Superior temporal gyrus (tissue), 1 donor: ENCODE measurements around the gene HEXA.
"Not testable (repeated sequence)": the region's sequence is repeated elsewhere in the genome, so short reads cannot be mapped to it uniquely, and the experiment has no call there.

Experiments
- DNase-seq: peaks from one replicate; pipeline ENCODE4 v3.0.0-alpha.2; 2016; ENCODE audit errors: extremely low spot score

Gene HEXA

DNA sequence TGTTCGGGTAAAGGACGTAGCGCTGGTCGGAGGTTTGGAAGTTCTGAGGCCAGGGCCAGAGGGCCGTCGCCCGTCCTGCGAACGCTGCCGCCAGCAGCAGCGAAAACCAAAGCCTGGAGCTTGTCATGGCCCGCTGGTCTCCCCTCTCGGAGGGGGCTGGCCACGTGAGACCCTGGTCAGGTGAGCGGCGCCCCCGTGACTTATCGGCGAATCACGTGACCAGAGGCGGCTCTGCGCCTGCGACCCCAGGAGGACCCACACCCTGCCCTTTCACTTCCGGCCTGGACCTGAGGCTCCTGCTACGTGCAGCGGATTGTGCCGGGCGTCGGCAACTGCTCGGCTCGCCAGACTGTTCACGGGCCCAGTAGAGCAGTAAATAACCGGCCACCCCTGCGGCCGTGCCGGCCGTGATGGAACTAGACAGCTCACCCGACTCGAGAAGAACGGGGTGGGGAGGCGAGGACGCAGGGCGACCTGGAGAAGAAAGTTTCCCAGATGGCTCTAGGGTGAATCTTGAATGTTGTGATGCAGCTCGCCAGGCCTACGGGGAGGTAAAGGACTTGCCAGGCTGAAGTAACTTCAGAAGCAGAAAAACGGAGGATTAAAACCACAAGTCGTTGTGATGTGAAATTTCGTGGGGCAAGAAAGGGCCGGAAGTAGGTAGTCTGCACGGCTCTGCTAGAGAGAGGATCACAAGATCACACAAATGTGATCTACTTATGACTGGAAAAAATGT is at the start of gene HEXA:
Gene HEXA, minus strand, starts transcription at position 169 of the 736 bp plus-strand sequence. Its CDS starts 42 bp downstream, at position 127.
- peak; percentile 94 for DNase-seq

DNA sequence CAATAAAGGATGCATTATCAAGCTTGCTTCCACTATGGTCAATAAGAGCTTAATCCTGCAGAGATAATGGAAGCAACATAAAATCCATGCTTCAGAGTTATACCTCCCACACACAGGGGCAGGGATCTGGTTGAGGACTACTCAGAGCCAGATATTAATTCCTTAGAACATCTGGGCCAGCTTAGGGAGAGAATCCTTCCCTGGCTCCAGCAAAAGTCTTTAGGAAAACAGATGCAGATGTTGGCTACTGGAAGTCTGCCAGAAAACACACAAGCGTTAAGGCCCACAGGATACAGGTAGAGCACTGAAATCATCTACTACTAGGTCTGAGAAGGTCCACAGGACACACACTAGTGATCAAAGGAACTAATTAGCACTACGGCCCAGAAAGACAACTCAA is 47.4 kb upstream of the HEXA start:
- no peak for DNase-seq

DNA sequence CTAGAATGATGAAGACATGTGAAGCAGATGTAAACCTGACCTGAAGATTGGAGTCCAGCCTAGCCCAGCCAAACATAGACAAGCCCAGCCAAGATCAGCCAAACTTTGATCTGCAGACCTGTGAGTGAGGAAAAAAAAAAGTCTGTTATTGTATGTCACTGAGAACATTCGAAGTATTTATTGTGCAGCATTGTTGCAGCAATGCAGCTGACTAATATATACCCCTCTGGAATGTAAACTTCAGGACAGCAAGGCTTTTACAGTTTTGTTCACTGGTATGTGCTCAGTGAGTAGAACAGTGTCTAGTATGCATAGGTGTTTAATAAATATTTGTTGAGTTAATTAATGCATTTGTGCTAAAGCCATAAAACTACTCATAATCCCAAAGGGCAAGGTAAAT is 45.7 kb upstream of the HEXA start:
- no peak for DNase-seq

DNA sequence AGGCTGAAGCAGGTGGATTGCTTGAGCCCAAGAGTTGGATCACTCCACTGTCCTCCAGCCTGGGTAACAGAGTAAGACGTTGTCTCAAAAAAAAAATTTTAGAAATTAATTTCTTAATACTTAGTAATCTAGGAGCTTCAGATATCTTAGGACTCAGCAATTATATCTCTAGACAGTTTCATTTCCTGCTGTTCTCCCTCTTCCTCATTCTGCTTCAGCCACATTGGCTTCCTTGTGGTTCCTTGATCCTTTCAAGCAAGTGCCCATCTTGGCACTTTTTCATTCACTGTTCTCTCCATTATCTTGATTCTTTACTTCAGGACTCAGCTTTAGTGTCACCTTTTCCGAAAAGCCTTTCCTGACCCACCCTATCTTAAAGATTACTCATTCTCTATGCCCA is 44.8 kb upstream of the HEXA start:
- DNase-seq = no peak

DNA sequence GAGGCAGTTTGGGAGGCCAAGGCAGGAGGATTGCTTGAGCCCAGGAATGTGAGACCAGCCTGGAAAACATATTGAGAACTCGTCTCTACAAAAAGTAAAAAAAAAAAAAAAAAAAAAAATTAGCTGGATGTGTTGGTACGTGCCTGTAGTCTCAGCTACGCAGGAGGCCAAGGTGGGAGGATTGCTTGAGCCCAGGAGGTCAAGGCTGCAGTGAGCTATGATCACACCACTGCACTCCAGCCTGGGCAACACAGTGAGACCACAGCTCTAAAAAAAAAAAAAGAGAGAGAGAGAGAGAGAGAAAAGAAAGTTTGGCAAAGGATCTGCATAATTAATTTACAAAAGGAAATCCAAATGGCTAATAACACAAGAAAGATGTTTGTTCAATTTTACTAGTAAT is 44.0 kb upstream of the HEXA start:
- DNase-seq = not testable (repeated sequence)

DNA sequence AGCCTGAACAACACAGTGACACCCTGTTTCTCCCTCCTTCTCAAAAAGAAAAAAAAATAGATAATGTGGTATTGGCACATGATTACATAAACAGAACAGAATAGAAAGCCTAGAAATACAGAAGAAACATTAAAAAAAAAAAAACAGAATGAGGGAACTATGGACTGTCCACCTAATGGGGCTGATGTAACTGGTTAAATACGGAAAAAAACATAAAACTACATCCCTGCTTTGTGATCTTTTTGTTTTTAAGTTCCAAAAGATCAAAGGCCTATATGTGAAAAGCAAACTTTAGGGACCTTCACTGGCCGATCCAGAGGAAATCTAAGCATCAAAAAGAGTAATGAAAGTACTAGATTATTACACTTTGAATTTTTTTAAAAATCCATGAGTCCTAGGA is 39.5 kb upstream of the HEXA start:
- no peak for DNase-seq

DNA sequence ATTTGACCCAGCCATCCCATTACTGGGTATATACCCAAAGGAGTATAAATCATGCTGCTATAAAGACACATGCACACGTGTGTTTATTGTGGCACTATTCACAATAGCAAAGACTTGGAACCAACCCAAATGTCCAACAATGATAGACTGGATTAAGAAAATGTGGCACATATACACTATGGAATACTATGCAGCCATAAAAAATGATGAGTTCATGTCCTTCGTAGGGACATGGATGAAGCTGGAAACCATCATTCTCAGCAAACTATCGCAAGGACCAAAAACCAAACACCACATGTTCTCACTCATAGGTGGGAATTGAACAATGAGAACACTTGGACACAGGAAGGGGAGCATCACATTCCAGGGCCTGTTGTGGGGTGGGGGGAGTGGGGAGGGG is 37.5 kb upstream of the HEXA start:
- DNase-seq = not testable (repeated sequence)

DNA sequence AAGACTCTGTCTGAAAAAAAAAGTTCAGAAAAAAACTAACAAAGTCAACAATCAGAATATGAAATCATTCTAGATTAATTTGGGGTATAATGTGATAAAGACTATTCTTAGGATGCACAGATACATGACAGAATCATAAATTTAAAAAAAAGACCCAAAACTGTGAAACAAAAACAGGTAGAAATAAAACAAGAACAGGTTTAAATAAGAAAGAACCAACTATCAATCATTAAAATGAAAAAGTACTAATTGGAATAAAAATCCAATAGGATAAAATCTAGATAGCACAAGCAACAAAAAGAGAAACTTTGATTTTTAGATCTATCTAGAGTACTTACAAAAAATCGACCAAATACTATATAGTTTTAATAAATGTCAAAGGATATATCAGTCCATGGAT is 35.7 kb upstream of the HEXA start:
- DNase-seq = no peak

DNA sequence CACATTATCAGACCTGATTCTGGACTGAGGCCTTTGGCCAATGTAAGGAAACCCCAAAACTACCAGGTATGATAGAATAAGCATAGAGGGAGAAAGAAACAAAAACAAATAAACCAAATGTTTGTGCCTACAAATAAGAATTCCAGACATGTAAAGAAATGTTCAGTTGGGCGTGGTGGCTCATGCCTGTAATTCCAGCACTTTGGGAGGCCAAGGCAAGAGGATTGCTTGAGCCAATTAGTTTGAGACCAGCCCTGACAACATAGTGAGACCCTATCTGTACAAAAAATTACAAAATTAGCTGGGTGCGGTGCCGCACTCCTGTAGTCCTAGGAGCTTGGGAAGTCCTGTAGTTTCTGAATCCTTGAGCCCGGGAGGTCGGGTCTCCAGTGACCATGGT is 35.3 kb upstream of the HEXA start:
- DNase-seq = no peak

DNA sequence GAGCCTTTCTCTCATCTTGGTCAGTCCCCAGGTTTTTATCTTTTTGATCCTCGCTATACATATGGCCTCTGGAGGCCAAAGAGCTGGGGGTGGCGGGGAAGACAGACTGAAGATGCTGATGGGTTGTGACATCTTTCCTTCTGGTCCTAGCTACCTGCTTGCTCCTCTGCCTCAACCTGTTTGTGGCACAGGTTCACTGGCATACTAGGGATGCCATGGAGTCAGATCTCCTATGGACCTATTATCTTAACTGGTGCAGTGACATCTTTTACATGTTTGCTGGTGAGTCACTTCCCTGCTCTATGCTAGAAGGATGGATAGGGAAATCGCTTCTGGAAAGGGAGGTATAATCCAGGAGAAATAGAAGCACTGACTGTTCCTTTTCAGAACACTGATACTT is 31.1 kb upstream of the HEXA start:
- DNase-seq = no peak

DNA sequence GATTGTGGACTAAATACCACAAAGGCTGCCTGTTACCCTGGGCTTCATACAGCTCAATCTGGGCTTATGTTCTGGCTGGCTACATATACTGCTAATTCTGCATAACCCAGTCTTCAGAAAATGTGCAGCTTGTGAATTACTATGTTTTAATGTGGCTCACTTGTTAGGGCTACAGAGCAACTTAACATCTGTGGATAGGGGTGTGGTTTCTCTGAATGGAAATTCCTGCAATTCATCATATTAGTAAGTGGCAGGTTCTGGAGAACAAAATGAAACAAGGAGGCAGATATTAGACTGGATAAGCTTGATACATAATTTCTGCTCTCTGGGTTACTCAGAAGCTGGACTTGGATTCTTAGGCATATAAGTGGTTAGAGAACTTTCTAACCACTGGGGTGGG is 29.0 kb upstream of the HEXA start:
- DNase-seq = no peak

DNA sequence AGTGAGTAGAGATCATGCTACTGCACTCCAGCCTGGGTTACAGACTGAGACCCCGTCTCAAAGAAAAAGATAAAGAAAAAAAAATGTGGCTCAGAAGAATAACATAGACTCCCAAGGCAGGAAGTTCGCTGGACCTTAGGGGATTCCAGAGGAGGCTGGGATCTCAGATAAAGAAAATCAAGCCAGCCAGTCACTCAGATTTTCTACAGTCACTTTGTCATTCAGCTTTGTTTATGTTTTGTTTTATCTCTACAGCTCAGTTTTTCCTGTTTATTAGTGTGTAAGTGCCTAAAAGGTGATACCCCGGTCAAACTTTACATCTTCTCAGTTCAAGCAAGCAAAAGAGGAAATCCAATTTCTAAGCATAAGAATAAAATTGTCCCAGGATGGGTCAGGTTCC is 28.5 kb upstream of the HEXA start:
- no peak for DNase-seq

DNA sequence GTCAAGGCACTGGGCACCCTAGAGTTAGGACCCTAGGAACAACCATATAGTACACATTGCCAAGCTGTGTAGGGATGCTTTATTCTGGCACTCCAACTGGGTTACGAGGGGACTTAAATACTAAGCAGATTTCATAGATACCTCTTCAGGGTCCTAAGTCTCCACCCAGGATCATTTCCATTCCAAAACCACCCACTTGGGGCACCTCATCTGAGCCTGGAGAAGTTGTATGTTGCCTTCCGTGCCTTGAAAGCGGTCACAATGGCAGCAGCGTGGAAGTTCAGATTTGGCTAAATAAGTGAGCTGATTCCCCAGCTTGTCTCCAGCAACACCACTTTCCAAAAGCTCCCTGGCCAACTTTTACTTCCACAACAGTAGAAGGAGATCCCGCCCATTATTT is 26.9 kb upstream of the HEXA start:
- DNase-seq = no peak

DNA sequence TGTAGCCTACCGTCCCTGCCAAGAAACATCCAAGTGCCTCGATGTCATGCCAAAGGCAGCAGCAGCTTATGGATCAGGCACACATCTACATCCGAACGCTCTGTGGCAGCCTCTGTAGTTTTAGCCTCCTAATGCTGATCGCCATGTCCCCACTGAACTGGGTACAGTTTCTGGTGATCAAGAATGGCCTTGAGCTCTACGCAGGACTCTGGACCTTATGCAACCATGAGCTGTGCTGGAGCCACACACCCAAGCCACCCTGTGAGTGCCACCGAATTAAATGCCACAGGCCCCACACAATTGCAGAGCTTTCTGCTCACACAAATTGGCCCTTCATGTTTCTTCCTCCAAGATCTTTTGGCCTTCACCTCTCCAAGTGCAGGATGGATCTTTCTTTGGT is 22.8 kb upstream of the HEXA start:
- no peak for DNase-seq

DNA sequence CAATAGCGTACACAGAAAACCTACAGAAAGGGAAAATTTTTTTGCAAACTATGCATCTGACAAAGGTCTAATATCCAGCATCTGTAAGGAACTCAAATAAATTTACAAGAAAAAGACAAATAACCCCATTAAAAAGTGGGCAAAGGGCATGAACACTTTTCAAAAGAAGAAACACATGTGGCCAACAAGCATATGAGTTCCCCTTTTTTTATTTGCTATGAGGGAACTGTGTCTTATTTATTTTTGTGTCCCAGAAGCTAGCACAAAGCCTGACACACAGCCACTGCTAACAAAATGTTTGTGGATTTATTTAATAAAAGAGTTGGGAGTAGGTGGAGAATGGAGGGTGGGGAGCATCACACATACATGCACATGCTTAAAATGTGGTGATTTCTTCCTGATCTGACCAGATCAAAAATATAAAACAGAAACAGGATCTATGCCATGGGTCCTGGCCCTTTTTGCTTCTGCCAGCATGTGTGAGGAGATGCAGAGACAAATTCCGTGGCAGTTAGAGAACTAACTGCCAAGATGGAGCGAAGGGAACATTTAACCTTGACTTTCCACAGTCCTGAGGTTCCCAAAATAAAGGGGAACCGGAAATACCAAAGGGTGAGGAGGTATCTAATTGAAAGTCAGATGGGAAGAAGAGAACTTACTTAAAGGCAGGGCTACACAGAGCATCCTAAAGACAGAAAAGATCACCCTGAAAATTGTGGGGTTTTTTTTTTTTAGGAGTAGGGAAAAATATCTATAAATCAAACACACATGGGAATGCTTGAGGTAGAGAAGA is 22.2 kb upstream of the HEXA start, which contains the start of gene TMEM202:
Gene TMEM202, plus strand, starts transcription at position 510 of the 793 bp plus-strand sequence. Its CDS starts 22 bp downstream, at position 532.
- DNase-seq = no peak

DNA sequence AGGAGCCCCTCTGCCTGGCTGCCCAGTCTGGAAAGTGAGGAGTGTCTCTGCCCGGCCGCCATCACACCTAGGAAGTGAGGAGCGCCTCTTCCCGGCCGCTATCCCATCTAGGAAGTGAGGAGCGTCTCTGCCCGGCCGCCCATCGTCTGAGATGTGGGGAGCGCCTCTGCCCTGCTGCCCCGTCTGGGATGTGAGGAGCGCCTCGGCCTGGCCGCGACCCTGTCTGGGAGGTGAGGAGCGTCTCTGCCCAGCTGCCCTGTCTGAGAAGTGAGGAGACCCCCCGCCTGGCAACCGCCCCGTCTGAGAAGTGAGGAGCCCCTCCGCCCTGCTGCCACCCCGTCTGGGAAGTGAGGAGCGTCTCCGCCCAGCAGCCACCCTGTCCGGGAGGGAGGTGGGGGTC is 20.5 kb upstream of the HEXA start:
- DNase-seq = not testable (repeated sequence)

DNA sequence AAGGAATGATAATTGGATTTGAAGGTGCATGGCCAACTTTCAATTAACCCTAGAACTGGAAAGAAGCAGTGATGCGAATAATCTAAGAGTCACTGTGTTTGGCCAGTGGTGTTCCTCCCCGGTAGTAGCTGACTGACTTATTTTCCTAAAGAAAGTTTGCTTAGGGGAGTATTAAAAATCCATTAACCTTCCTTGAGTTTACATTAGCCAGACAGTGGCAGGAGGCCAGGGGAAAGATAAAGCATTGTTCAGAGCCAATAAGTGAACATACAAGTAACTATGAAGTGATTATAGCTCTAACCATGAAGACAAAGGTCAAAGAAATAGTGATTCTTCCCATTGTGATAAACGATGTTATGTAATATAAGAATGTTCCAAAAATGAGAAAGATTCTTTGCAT is 13.4 kb upstream of the HEXA start:
- no peak for DNase-seq

DNA sequence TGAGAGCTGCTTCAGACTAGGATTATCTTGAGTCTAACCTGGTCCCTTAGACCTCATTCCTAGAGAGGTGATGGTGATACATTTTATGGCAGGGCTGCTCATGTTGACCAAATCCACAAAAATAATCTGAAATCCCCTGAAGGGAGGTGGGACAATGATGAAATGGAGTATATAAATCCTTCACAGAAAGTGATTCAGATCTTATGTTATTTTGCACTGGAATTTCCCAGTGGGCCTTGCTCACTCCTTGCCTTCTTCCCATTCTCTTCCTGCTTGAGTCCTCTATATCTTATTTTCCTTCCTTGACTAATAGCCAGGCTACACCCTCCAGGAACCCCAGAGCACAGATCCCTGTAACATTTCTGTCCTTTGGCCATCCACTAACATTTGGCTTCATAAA is 11.9 kb upstream of the HEXA start:
- DNase-seq = no peak

DNA sequence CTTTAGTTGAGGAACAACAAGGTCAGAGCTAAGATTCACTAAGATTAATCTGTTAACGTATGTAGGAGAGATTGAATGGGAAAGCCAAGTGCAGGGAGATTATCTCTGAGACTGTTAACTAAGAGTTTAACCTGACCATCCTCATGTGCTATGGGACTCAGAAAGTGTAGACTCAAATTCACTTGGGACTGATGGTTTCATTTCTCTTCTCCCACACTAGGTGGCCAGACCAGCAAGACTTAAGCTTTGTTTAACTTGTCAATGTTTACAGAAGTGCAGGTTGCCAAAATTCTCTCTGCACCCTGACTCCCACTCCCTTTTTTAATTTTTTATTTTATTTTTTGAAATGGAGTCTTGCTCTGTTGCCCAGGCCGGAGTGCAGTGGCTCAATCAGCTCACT is 6.3 kb upstream of the HEXA start:
- DNase-seq = no peak

DNA sequence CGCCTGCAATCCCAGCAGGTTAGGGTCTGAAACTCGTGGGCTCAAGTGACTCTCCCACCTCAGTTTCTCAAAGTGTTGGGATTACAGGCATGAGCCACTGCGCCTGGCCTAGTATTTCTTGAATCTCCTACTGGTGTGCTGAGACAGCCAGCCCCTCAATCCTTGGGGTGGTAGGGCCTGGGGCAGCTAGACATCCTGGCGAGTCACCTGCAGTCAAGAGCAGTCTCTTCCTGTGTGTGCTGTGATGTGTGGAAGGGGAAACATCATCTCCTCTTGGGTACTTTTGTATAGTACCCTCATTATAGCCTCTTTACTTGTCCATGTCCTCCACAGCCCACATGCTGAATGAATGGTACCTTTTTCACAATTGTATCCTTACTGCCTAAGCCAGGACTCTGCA is 4.9 kb upstream of the HEXA start:
- no peak for DNase-seq

DNA sequence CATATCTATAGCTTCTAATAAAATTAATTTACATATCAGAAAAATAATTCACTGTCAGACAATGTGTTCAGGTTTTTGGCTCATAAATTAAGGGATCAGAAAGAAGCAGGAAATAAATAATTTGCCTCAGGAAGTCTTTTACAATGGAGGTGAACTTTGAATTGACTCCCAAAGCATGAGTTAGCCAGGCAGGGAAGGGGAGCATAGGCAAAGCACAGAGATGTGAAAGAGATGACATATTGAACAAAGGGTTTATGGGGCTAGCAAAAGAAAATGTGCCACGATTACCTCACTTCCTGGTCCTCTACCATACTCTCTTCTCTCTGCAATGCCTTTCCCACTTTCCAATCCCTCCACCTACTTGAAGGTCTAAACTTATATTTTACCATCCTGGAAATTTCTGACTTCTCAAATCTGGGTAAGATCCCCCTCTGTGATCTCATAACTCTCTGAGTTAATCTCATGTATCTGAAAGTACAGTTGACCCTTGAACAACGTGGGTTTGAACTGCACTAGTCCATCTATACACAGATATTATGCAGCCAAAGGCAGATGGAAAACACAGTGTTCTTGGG is 4.1 kb upstream of the HEXA start:
- no peak for DNase-seq

DNA sequence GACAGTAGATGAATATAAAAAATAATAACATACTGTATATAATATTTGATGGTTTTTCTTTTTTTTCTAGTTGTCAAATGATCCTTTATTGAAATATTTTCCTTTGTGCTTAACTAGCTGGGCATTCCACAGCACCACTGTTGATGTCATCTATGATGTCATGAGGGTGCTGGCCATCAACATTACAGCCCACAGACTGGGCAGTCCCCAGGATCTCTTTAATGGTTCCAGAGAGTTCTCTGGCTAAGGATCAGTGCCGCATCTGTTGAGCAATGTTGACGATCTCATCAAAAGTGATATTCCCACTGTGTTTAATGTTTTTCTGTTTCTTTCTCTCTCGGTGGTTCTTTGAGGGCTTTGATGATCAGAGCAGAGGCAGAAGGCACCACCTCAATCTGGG is 3.3 kb upstream of the HEXA start:
- not testable (repeated sequence) for DNase-seq

DNA sequence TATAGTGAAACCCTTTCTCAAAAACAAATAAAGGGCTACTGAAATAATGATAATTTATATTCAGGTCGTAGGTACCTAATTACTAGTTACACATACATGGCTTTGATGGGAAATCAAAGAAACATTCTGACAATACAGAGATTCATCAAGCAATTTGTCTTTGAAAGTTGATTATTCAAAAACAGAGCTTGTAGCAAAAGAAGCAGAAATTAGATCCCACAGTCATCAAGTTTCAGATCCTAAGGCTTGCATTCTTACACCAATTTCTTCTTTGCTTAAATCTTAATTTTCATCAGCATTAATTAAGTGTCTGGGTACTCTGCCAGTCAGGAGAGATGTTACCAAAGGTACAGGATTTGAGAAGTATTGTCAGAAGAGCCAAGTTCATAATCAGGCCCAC is 1.5 kb upstream of the HEXA start:
- DNase-seq = no peak
